HEK293 (cell line): Measurements from ENCODE around the gene TYROBP.
A peak's percentile ranks its signal among the peaks of the same experiment; 100 is the strongest.

ENCODE experiments used
- ELK4 ChIP-seq: IDR thresholded peaks from 2 replicates; pipeline ENCODE4 v1.6.1; 2011; ENCODE audit warnings: mild to moderate bottlenecking, low read depth, low read length, borderline replicate concordance
- IKZF3 ChIP-seq: fragments of 450-650 bp; IDR thresholded peaks from 2 replicates; pipeline ENCODE4 v1.5.0; 2018; ENCODE audit warnings: missing biosample characterization, mild to moderate bottlenecking, missing genetic modification characterization, moderate library complexity
- KLF16 ChIP-seq: fragments of 450-650 bp; formaldehyde crosslinking; IDR thresholded peaks from 2 replicates; pipeline ENCODE4 v1.5.1; 2017; ENCODE audit warnings: missing biosample characterization, missing genetic modification characterization
- PRDM1 ChIP-seq: fragments of 450-650 bp; formaldehyde crosslinking; IDR thresholded peaks from 2 replicates; pipeline ENCODE4; 2016; ENCODE audit warnings: missing biosample characterization, missing genetic modification characterization
- RBAK ChIP-seq: fragments of 450-650 bp; formaldehyde crosslinking; IDR thresholded peaks from 2 replicates; pipeline ENCODE4 v1.5.1; 2016; ENCODE audit warnings: missing biosample characterization, missing genetic modification characterization
- REST ChIP-seq: fragments of 450-650 bp; formaldehyde crosslinking; IDR thresholded peaks from 2 replicates; pipeline ENCODE4 v1.5.1; 2016; ENCODE audit warnings: missing biosample characterization, missing genetic modification characterization
- ZBTB1 ChIP-seq: fragments of 450-650 bp; formaldehyde crosslinking; IDR thresholded peaks from 2 replicates; pipeline ENCODE4 v1.5.1; 2016; ENCODE audit warnings: missing biosample characterization, missing genetic modification characterization
- ZBTB10 ChIP-seq: fragments of 450-650 bp; formaldehyde crosslinking; IDR thresholded peaks from 2 replicates; pipeline ENCODE4 v1.5.1; 2016; ENCODE audit warnings: missing biosample characterization, missing genetic modification characterization
- ZBTB11 ChIP-seq: fragments of 450-650 bp; formaldehyde crosslinking; conservative IDR thresholded peaks from 2 replicates; pipeline ENCODE4 v1.5.1; 2016; ENCODE audit warnings: low read depth, missing biosample characterization, missing genetic modification characterization
- ZBTB17 ChIP-seq: fragments of 450-650 bp; formaldehyde crosslinking; IDR thresholded peaks from 2 replicates; pipeline ENCODE4 v1.5.1; 2016; ENCODE audit warnings: missing biosample characterization, missing genetic modification characterization
- ZBTB44 ChIP-seq: fragments of 450-650 bp; IDR thresholded peaks from 2 replicates; pipeline ENCODE4 v1.5.1; 2018; ENCODE audit warnings: missing biosample characterization, mild to moderate bottlenecking, missing genetic modification characterization
- ZNF146 ChIP-seq: fragments of 450-650 bp; formaldehyde crosslinking; IDR thresholded peaks from 2 replicates; pipeline ENCODE4 v1.5.1; 2016; ENCODE audit warnings: missing biosample characterization, missing genetic modification characterization
- ZNF223 ChIP-seq: fragments of 450-650 bp; formaldehyde crosslinking; IDR thresholded peaks from 2 replicates; pipeline ENCODE4 v1.5.1; 2016; ENCODE audit warnings: missing biosample characterization, missing genetic modification characterization
- ZNF341 ChIP-seq: fragments of 450-650 bp; formaldehyde crosslinking; IDR thresholded peaks from 2 replicates; pipeline ENCODE4; 2016; ENCODE audit warnings: low read depth, missing biosample characterization, missing genetic modification characterization
- ZNF366 ChIP-seq: fragments of 450-650 bp; formaldehyde crosslinking; conservative IDR thresholded peaks from 2 replicates; pipeline ENCODE4 v1.5.1; 2016; ENCODE audit warnings: missing biosample characterization, missing genetic modification characterization
- ZNF391 ChIP-seq: fragments of 450-650 bp; formaldehyde crosslinking; IDR thresholded peaks from 2 replicates; pipeline ENCODE4 v1.5.1; 2016; ENCODE audit warnings: low read depth, missing biosample characterization, missing genetic modification characterization, borderline replicate concordance
- ZNF560 ChIP-seq: fragments of 450-650 bp; formaldehyde crosslinking; IDR thresholded peaks from 2 replicates; pipeline ENCODE4 v1.5.1; 2017; ENCODE audit warnings: missing biosample characterization, missing genetic modification characterization, borderline replicate concordance
- ZNF654 ChIP-seq: fragments of 450-650 bp; formaldehyde crosslinking; IDR thresholded peaks from 2 replicates; pipeline ENCODE4 v1.5.1; 2016; ENCODE audit warnings: low read depth, missing biosample characterization, missing genetic modification characterization
- ZNF692 ChIP-seq: fragments of 450-650 bp; formaldehyde crosslinking; IDR thresholded peaks from 2 replicates; pipeline ENCODE4 v1.5.1; 2016; ENCODE audit warnings: missing biosample characterization, missing genetic modification characterization
- ZSCAN18 ChIP-seq: fragments of 450-650 bp; formaldehyde crosslinking; IDR thresholded peaks from 2 replicates; pipeline ENCODE4 v1.5.1; 2016; ENCODE audit warnings: missing biosample characterization, missing genetic modification characterization

The TYROBP gene

GRCh38 chr19:35899547-35900214, 8.4 kb downstream of the TYROBP start (continued):
- TF ChIP-seq ZBTB11 (tag by site-specific recombination) (peak; percentile 60), ZNF366 (tag by site-specific recombination) (peak; percentile 32; the same call in 1 of the 2 replicates), RBAK (tag by site-specific recombination) (no peak), IKZF3 (tag by site-specific recombination) (peak; percentile 73), ZNF654 (no peak), ZNF692 (tag by site-specific recombination) (peak; percentile 86), ZNF341 (tag by site-specific recombination) (peak; percentile 99), ZNF560 (tag by site-specific recombination) (no peak), ZBTB44 (tag by site-specific recombination) (peak; percentile 50), PRDM1 (tag by site-specific recombination) (0 out of 2 replicates have a peak, but pooled peaks have one; percentile 11), ZNF391 (peak; percentile 63; the same call in 1 of the 2 replicates), ZNF223 (tag by site-specific recombination) (0 out of 2 replicates have a peak, but pooled peaks have one; percentile 27), ELK4 (no peak), ZBTB17 (tag by site-specific recombination) (peak; percentile 94), ZBTB1 (peak; percentile 90), KLF16 (tag by site-specific recombination) (peak; percentile 97), REST (tag by site-specific recombination) (peak; percentile 71; the same call in 1 of the 2 replicates), ZSCAN18 (tag by site-specific recombination) (no peak; the same call in 1 of the 2 replicates), ZBTB10 (peak; percentile 97), ZNF146 (tag by site-specific recombination) (peak; percentile 40; the same call in 1 of the 2 replicates)
